Neural cell (in vitro differentiated cells): ENCODE data around the gene PTK7. TPM values are rescaled to one million over a fixed set of nuclear protein-coding genes. Genes with fewer than 3 reads are reported as not detected.

Source experiments
- H2AFZ ChIP-seq: fragments of 200-600, 300-800 bp; sonication (generic), shearing (Covaris generic); 2 replicates; pipeline ENCODE4 v1.6.0; 2014; ENCODE audit warnings: low read depth, mild to moderate bottlenecking, antibody characterized with exemption, low read length, moderate library complexity
- H3F3A ChIP-seq: fragments of 200-600 bp; shearing (Covaris generic); 2 replicates; pipeline ENCODE4 v1.6.1; 2016; ENCODE audit warnings: mild to moderate bottlenecking, moderate library complexity, mixed read lengths, antibody characterized with exemption, low read length; ENCODE audit not compliant: insufficient read depth, poor library complexity, severe bottlenecking
- H3K27ac ChIP-seq: fragments of 200-600, 300-800 bp; sonication (generic), shearing (Covaris generic); 2 replicates; pipeline ENCODE4 v1.5.1; 2014; ENCODE audit warnings: mild to moderate bottlenecking, low read length, moderate library complexity
- H3K27me3 ChIP-seq: fragments of 300-800, 200-600 bp; sonication (generic), shearing (Covaris generic); 2 replicates; pipeline ENCODE4 v1.6.0; 2014; ENCODE audit warnings: mild to moderate bottlenecking, low read depth, low read length, moderate library complexity; ENCODE audit not compliant: insufficient read depth
- H3K36me3 ChIP-seq: fragments of 300-800, 200-600 bp; sonication (generic), shearing (Covaris generic); 2 replicates; pipeline ENCODE4 v1.5.1; 2014; ENCODE audit warnings: mild to moderate bottlenecking, antibody characterized with exemption, low read length, moderate library complexity; ENCODE audit not compliant: insufficient read depth
- H3K4me2 ChIP-seq: fragments of 300-800, 200-600 bp; sonication (generic), shearing (Covaris generic); 2 replicates; pipeline ENCODE4 v1.6.0; 2014; ENCODE audit warnings: mild to moderate bottlenecking, low read length
- H3K4me3 ChIP-seq: fragments of 300-800, 200-600 bp; sonication (generic), shearing (Covaris generic); 2 replicates; pipeline ENCODE4 v1.5.1; 2014; ENCODE audit warnings: mild to moderate bottlenecking, low read length, moderate library complexity
- H3K79me2 ChIP-seq: fragments of 200-600 bp; shearing (Covaris generic); replicated peaks from 2 replicates; pipeline ENCODE4 v1.6.0; 2014; ENCODE audit warnings: mild to moderate bottlenecking, low read length, moderate library complexity; ENCODE audit not compliant: insufficient read depth
- H3K9ac ChIP-seq: fragments of 300-800, 200-600 bp; sonication (generic), shearing (Covaris generic); 2 replicates; pipeline ENCODE4 v1.6.1; 2016; ENCODE audit warnings: mild to moderate bottlenecking, low read length, mixed read lengths
- H3K9me2 ChIP-seq: fragments of 200-600 bp; shearing (Covaris generic); 2 replicates; pipeline ENCODE4 v1.6.1; 2016; ENCODE audit warnings: mild to moderate bottlenecking, low read length, mixed read lengths; ENCODE audit not compliant: insufficient read depth
- H3K9me3 ChIP-seq: fragments of 200-600, 300-800 bp; sonication (generic), shearing (Covaris generic); 2 replicates; pipeline ENCODE4 v1.6.1; 2016; ENCODE audit warnings: mild to moderate bottlenecking, mixed run types, low read length, moderate library complexity, mixed read lengths
- H4K20me1 ChIP-seq: fragments of 200-600 bp; shearing (Covaris generic); 2 replicates; pipeline ENCODE4 v1.6.1; 2016; ENCODE audit warnings: mild to moderate bottlenecking, mixed run types; ENCODE audit not compliant: insufficient read depth
- EP300 ChIP-seq: fragments of 450-650 bp; conservative IDR thresholded peaks from 2 replicates; pipeline ENCODE4 v1.6.1; 2014; ENCODE audit warnings: antibody characterized with exemption, mild to moderate bottlenecking, moderate library complexity; ENCODE audit not compliant: poor library complexity, severe bottlenecking
- EZH2 ChIP-seq: fragments of 200-600, 300-800 bp; shearing (Covaris generic), sonication (generic); IDR thresholded peaks from 2 replicates; pipeline ENCODE4 v1.6.1; 2014; ENCODE audit warnings: antibody characterized with exemption, low read length, borderline replicate concordance, mild to moderate bottlenecking; ENCODE audit not compliant: insufficient read depth, poor library complexity, severe bottlenecking
- MXI1 ChIP-seq: fragments of 450-650 bp; conservative IDR thresholded peaks from 2 replicates; pipeline ENCODE4 v1.6.1; 2014; ENCODE audit warnings: antibody characterized with exemption, mild to moderate bottlenecking; ENCODE audit not compliant: poor library complexity, severe bottlenecking
- POLR2AphosphoS5 ChIP-seq: IDR thresholded peaks from 2 replicates; pipeline ENCODE4 v1.6.1; 2012
- RAD21 ChIP-seq: fragments of 450-650 bp; conservative IDR thresholded peaks from 2 replicates; pipeline ENCODE4 v1.6.1; 2014; ENCODE audit warnings: antibody characterized with exemption, mild to moderate bottlenecking, moderate library complexity
- REST ChIP-seq: IDR thresholded peaks from 2 replicates; pipeline ENCODE4 v1.6.1; 2012; ENCODE audit warnings: borderline replicate concordance
- SMC3 ChIP-seq: fragments of 450-650 bp; conservative IDR thresholded peaks from 2 replicates; pipeline ENCODE4 v1.6.1; 2014; ENCODE audit warnings: antibody characterized with exemption, mild to moderate bottlenecking, moderate library complexity; ENCODE audit not compliant: poor library complexity
- TAF1 ChIP-seq: IDR thresholded peaks from 2 replicates; pipeline ENCODE4 v1.6.1; 2012; ENCODE audit warnings: low read depth
- polyA plus RNA-seq: library from polyadenylated mRNA; depleted of rRNA; stranded (reverse); fragments of >200 nt; gene quantifications from 2 replicates; pipeline ENCODE4 v1.2.3, GENCODE V29; 2014
- TF ChIP-seq, protein P1 (sequence below): fragments of 450-650 bp; IDR thresholded peaks from 2 replicates; pipeline ENCODE4 v1.5.1; 2014; ENCODE audit warnings: antibody characterized with exemption, mild to moderate bottlenecking, moderate library complexity; ENCODE audit not compliant: poor library complexity, severe bottlenecking

The PTK7 gene
- polyA plus RNA-seq, 1 donor from 2014 or later, result 32.5 TPM

GRCh38 chr6:43107344-43108062 lies 31.4 kb downstream of the PTK7 start:
- TF ChIP-seq, protein P1, sequence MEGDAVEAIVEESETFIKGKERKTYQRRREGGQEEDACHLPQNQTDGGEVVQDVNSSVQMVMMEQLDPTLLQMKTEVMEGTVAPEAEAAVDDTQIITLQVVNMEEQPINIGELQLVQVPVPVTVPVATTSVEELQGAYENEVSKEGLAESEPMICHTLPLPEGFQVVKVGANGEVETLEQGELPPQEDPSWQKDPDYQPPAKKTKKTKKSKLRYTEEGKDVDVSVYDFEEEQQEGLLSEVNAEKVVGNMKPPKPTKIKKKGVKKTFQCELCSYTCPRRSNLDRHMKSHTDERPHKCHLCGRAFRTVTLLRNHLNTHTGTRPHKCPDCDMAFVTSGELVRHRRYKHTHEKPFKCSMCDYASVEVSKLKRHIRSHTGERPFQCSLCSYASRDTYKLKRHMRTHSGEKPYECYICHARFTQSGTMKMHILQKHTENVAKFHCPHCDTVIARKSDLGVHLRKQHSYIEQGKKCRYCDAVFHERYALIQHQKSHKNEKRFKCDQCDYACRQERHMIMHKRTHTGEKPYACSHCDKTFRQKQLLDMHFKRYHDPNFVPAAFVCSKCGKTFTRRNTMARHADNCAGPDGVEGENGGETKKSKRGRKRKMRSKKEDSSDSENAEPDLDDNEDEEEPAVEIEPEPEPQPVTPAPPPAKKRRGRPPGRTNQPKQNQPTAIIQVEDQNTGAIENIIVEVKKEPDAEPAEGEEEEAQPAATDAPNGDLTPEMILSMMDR, result no peak
- TF ChIP-seq RAD21 (no peak), SMC3 (no peak), MXI1 (no peak), EZH2 (no peak), EP300 (no peak), REST (no peak), TAF1 (no peak), POLR2AphosphoS5 (no peak)
- H3K27ac ChIP-seq, result no peak overlapping the region
- H3F3A ChIP-seq, result no peaks in the 10 kb centered on the region
- H3K9me3 ChIP-seq, result no peaks in the 10 kb centered on the region
- no peaks in the 10 kb centered on the region for H3K27me3 ChIP-seq
- no peak overlapping the region for H3K4me2 ChIP-seq
- H3K79me2 ChIP-seq, result no peaks in the 10 kb centered on the region
- no peaks in the 10 kb centered on the region for H4K20me1 ChIP-seq
- H3K9me2 ChIP-seq, result no peaks in the 10 kb centered on the region
- H3K4me3 ChIP-seq, result no peak overlapping the region
- H3K36me3 ChIP-seq, result no peaks in the 10 kb centered on the region
- no peak overlapping the region for H2AFZ ChIP-seq
- H3K9ac ChIP-seq, result no peak overlapping the region

DNA sequence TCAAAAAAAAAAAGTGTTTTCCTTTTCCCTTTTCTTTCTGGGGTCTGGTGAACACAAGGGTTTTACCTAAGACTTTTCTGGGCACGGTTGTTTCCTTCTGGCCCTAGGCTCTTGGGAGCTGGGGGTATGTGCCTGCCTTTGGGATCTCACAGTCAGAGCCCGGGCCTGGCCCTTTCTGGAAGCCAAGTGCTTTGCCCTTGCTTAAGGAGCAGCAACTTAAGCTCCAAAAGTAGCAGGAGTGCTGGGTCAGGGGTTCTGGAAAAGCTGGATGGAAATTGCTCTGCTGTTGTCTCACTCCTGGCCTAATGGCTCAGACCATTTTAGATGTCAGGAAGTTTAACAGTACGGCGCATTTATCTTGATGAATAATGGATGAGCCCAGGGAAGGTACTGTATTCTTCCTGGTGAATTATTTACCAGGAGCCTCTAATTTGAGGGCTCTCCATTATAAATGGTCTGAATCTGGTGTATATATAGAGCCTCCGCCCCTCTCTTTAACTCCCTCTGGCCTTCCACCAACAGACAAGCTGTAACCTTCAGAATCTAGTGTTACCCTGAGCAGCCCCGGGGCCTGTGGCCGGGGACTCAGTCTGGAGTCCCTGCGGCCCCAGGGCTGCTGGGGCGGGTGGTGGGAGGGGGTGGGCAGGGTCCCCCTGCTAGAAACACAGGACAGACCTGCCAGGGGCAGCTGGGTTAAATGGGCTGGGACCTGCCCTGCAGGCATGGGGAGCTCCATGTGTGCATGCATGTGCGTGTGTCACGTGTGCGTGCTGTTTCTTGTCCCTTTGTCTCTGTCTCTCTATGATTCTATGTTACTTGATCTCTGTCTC lies 37.5 kb downstream of the PTK7 start:
- Histone ChIP-seq H3K9ac (peak overlapping the region; percentile 46), H3K4me2 (no peak overlapping the region), H3K9me2 (no peaks in the 10 kb centered on the region), H3K9me3 (no peaks in the 10 kb centered on the region), H2AFZ (peak overlapping the region; percentile 29), H4K20me1 (no peaks in the 10 kb centered on the region), H3K79me2 (no peaks in the 10 kb centered on the region), H3K4me3 (peak overlapping the region; percentile 45), H3K27me3 (no peaks in the 10 kb centered on the region), H3K36me3 (no peaks in the 10 kb centered on the region), H3K27ac (peak overlapping the region; percentile 74), H3F3A (no peaks in the 10 kb centered on the region)
- TF ChIP-seq MXI1, result peak; percentile 34
- peak; percentile 21 for TF ChIP-seq REST
- TF ChIP-seq EP300, result no peak
